Endothelial cell of umbilical vein (primary cell): ENCODE measurements around the gene PKP4. TPM values are rescaled to one million over a fixed set of nuclear protein-coding genes. Genes with fewer than 3 reads are reported as not detected.
"Not testable (repeated sequence)": the region's sequence is repeated elsewhere in the genome, so short reads cannot be mapped to it uniquely, and the experiment has no call there.

Experiments
- BruUV-seq: library from RNA; stranded (reverse); fragments of 400-500 nt; replicated peaks from 2 replicates; lab custom pipeline; 2021; lab: Mats Ljungman, UMichigan
- CTCF ChIA-PET: fragments of 300-600, 350-600 bp; sonication (Branson Sonifier 250); formaldehyde crosslinking; loops from one replicate; lab custom pipeline; 2021; ENCODE audit warnings: antibody characterized with exemption, inconsistent platforms; lab: Charles Lee
- POLR2A ChIA-PET: fragments of 300-600, 350-600 bp; sonication (Branson Sonifier 250); formaldehyde crosslinking; loops from one replicate; lab custom pipeline; 2021; ENCODE audit warnings: antibody characterized with exemption, inconsistent platforms; lab: Charles Lee
- DNase-seq: peaks from one replicate; pipeline ENCODE4 v3.0.0-alpha.2; 2011; ENCODE audit warnings: low read depth, low spot score
- FAIRE-seq: peaks from 2 replicates; lab custom pipeline; 2011; peaks lifted over from hg19 to GRCh38; lab: Jason Lieb, UNC
- H2AFZ ChIP-seq: 2 replicates; pipeline ENCODE4 v1.6.0; 2012; ENCODE audit warnings: low read depth, low read length, control low read depth, inconsistent platforms
- H3K27ac ChIP-seq: 2 replicates; pipeline ENCODE4 v1.5.1; 2011; ENCODE audit warnings: low read depth, mild to moderate bottlenecking, control low read depth, low read length, moderate library complexity; ENCODE audit not compliant: insufficient read depth
- H3K27me3 ChIP-seq, 2 experiments: 2 replicates each; pipeline versions ENCODE4 v1.6.0 to v1.6.1; 2011; ENCODE audit warnings: low read length in 2 of 2, mixed read lengths in 1 of 2; ENCODE audit not compliant: control insufficient read depth in 2 of 2, insufficient read depth in 2 of 2
- H3K36me3 ChIP-seq, 2 experiments: 2 replicates in 1 of 2; 3 replicates in 1 of 2; pipeline ENCODE4 v1.5.1; 2011; ENCODE audit warnings: low read length in 2 of 2, mild to moderate bottlenecking in 1 of 2, moderate library complexity in 1 of 2; ENCODE audit not compliant: control insufficient read depth in 2 of 2, insufficient read depth in 2 of 2; ENCODE audit errors: extremely low read depth in 1 of 2
- H3K4me1 ChIP-seq: 3 replicates; pipeline ENCODE4 v1.5.1; 2011; ENCODE audit warnings: mild to moderate bottlenecking, low read length; ENCODE audit not compliant: control insufficient read depth, insufficient read depth; ENCODE audit errors: extremely low read depth
- H3K4me2 ChIP-seq: 2 replicates; pipeline ENCODE4 v1.6.1; 2011; ENCODE audit warnings: low read length, control low read depth, mixed read lengths; ENCODE audit not compliant: insufficient read depth
- H3K4me3 ChIP-seq, 3 experiments: fragments of 200-600 bp in 1 of 3; sonication (generic), shearing (Covaris generic) in 1 of 3; replicated peaks in 1 of 3; 2 replicates each; pipeline ENCODE4 v1.5.1; 2011 to 2016; ENCODE audit warnings: control low read depth in 3 of 3, low read length in 3 of 3, mild to moderate bottlenecking in 2 of 3, inconsistent platforms in 1 of 3, low read depth in 1 of 3, moderate library complexity in 1 of 3; ENCODE audit not compliant: insufficient read depth in 1 of 3
- H3K79me2 ChIP-seq: 2 replicates; pipeline ENCODE4 v1.6.0; 2012; ENCODE audit warnings: low read length, inconsistent platforms; ENCODE audit not compliant: control insufficient read depth, insufficient read depth
- H3K9ac ChIP-seq: replicated peaks from 2 replicates; pipeline ENCODE3; 2011; ENCODE audit warnings: low read length, control low read depth; ENCODE audit not compliant: insufficient read depth; ENCODE audit errors: extremely low read depth
- H3K9me1 ChIP-seq: replicated peaks from 3 replicates; pipeline ENCODE4 v1.6.0; 2011; ENCODE audit warnings: mild to moderate bottlenecking, low read length; ENCODE audit not compliant: control insufficient read depth, insufficient read depth; ENCODE audit errors: extremely low read depth
- H3K9me3 ChIP-seq: replicated peaks from 2 replicates; pipeline ENCODE4 v1.5.1; 2012; ENCODE audit warnings: low read length, inconsistent platforms; ENCODE audit not compliant: control insufficient read depth, insufficient read depth
- H4K20me1 ChIP-seq: replicated peaks from 2 replicates; pipeline ENCODE3; 2011; ENCODE audit warnings: mild to moderate bottlenecking, low read length; ENCODE audit not compliant: control insufficient read depth, insufficient read depth; ENCODE audit errors: extremely low read depth
- EZH2 ChIP-seq: IDR thresholded peaks from 2 replicates; pipeline ENCODE4 v1.6.1; 2012; ENCODE audit warnings: borderline replicate concordance, low read depth, mild to moderate bottlenecking, moderate library complexity, low read length, inconsistent platforms; ENCODE audit not compliant: severe bottlenecking
- FOS ChIP-seq: IDR thresholded peaks from 2 replicates; pipeline ENCODE4 v1.6.1; 2011; ENCODE audit warnings: mild to moderate bottlenecking, low read length, moderate library complexity, borderline replicate concordance; ENCODE audit not compliant: insufficient read depth
- GATA2 ChIP-seq: IDR thresholded peaks from 2 replicates; pipeline ENCODE4 v1.7.0; 2011; ENCODE audit warnings: low read depth, mild to moderate bottlenecking, moderate library complexity, mixed read lengths, low read length; ENCODE audit not compliant: insufficient read length, insufficient read depth
- JUN ChIP-seq: IDR thresholded peaks from 2 replicates; pipeline ENCODE4 v1.6.1; 2011; ENCODE audit warnings: borderline replicate concordance, low read depth; ENCODE audit not compliant: insufficient read length, insufficient read depth
- MYC ChIP-seq: IDR thresholded peaks from one replicate; pipeline ENCODE4 v1.6.1; 2011; ENCODE audit warnings: mild to moderate bottlenecking, low read depth, low read length
- POLR2A ChIP-seq: IDR thresholded peaks from 2 replicates; pipeline ENCODE4 v1.6.1; 2012; ENCODE audit warnings: low read depth, mild to moderate bottlenecking, control low read depth, low read length
- POLR2AphosphoS5 ChIP-seq: IDR thresholded peaks from 2 replicates; pipeline ENCODE4 v1.6.1; 2012; ENCODE audit warnings: low read depth, mild to moderate bottlenecking, control low read depth, low read length, moderate library complexity; ENCODE audit not compliant: insufficient read depth
- dilution Hi-C: fragments of 300-500 bp; cut with MboI; formaldehyde crosslinking; loops from one replicate; pipeline ENCODE4 v1.15.0; 2019; ENCODE audit warnings: low sequenced_read_pairs; ENCODE audit not compliant: extremely low pct_ligation_motif_present
- intact Hi-C: fragments of 100-400 bp; cut with micrococcal nuclease; formaldehyde crosslinking; loops from one replicate; pipeline ENCODE4 v1.10.0; 2022
- polyA plus RNA-seq, 4 experiments: library from polyadenylated mRNA; depleted of rRNA in 3 of 4; stranded (reverse) in 3 of 4; unstranded in 1 of 4; fragments of >200 nt; gene quantifications; 2 replicates each; pipeline versions ENCODE4 v1.2.1 to v1.2.3, GENCODE V29; 2011 to 2012; ENCODE audit warnings: missing spikeins in 1 of 4
- total RNA-seq: library from RNA; stranded (reverse); gene quantifications from 2 replicates; pipeline ENCODE4 v1.2.3, GENCODE V29; 2021
- TF ChIP-seq, protein P1 (sequence below): IDR thresholded peaks from 2 replicates; pipeline ENCODE4 v1.6.1; 2011; ENCODE audit not compliant: insufficient read depth, insufficient read length
- TF ChIP-seq, protein P2 (sequence below), 2 donors: IDR thresholded peaks; 1 replicate in 1 of 2; 2 replicates in 1 of 2; pipeline ENCODE4 v1.5.1; 2011; ENCODE audit warnings: low read length in 2 of 2, mild to moderate bottlenecking in 2 of 2, moderate library complexity in 2 of 2, control low read depth in 1 of 2, inconsistent platforms in 1 of 2, low read depth in 1 of 2; ENCODE audit not compliant: insufficient read depth in 1 of 2; ENCODE audit errors: extremely low read depth in 1 of 2

PKP4 gene
- total and polyA plus RNA-seq, 2 donors (not counting 3 experiments of a cell fraction or from before 2014, with no cell fraction given): 35.4 to 68.5 TPM

DNA sequence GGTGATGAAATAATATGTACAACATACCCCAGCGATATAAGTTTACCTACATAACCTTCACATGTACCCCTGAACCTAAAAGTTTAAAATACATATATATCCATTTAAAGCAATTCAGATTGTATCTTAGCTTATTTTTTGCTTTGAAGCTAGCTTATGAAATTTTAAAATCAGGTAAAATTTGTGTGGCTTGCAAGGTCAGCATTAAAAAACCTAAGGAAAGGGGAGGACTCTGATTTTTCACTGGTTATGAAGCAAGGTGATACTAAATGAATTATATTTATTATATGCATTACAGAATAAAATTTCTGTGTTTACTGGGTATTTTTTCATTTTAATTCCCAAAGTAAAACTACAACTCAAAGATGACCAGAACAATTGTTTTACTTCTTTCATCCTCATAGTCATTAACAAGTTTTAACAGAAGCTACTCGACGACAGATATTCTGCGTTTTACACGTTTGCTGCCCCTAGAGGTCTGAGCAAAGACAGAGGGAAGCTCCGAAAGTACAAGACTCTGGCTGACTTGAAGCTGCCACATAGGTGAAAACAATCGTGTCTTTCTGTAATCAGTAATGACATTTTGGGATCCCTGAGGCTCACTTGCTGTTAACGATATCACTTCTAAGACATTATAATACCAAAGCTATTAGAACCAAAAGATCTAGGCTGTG, 17.1 kb downstream of the PKP4 start:
- TF ChIP-seq POLR2AphosphoS5: no peak
- TF ChIP-seq FOS: no peak
- no peak for TF ChIP-seq POLR2A
- TF ChIP-seq EZH2: no peak
- TF ChIP-seq, protein P1, sequence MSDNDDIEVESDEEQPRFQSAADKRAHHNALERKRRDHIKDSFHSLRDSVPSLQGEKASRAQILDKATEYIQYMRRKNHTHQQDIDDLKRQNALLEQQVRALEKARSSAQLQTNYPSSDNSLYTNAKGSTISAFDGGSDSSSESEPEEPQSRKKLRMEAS: no peak
- TF ChIP-seq GATA2: no peak
- no peak for TF ChIP-seq MYC
- TF ChIP-seq, protein P2, sequence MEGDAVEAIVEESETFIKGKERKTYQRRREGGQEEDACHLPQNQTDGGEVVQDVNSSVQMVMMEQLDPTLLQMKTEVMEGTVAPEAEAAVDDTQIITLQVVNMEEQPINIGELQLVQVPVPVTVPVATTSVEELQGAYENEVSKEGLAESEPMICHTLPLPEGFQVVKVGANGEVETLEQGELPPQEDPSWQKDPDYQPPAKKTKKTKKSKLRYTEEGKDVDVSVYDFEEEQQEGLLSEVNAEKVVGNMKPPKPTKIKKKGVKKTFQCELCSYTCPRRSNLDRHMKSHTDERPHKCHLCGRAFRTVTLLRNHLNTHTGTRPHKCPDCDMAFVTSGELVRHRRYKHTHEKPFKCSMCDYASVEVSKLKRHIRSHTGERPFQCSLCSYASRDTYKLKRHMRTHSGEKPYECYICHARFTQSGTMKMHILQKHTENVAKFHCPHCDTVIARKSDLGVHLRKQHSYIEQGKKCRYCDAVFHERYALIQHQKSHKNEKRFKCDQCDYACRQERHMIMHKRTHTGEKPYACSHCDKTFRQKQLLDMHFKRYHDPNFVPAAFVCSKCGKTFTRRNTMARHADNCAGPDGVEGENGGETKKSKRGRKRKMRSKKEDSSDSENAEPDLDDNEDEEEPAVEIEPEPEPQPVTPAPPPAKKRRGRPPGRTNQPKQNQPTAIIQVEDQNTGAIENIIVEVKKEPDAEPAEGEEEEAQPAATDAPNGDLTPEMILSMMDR (IDR thresholded peaks at IDR 0.05; ENCODE audit: extremely low read depth in 1 of 2, insufficient read depth in 1 of 2, low read depth in 1 of 2, low read length in 2 of 2): no peak
- no peak for TF ChIP-seq JUN
- Histone ChIP-seq H3K9ac (no peak overlapping the region), H3K9me1 (no peaks in the 10 kb centered on the region), H3K9me3 (no peaks in the 10 kb centered on the region), H3K79me2 (peaks cover 6% of the 10 kb centered on the region), H3K36me3 (peaks cover 0 to 2% of the 10 kb centered on the region in 2 experiments), H3K27ac (no peak overlapping the region), H3K27me3 (no peaks in the 10 kb centered on the region), H3K4me1 (peaks cover 9% of the 10 kb centered on the region), H3K4me3 (no peak overlapping the region), H3K4me2 (no peak overlapping the region), H2AFZ (no peak overlapping the region), H4K20me1 (no peaks in the 10 kb centered on the region)
- intact Hi-C loops: no loop called here
- dilution Hi-C loops: no loop called here
- ChIA-PET POLR2A (no interaction called here), CTCF (interaction anchor here (1.3 kb wide), 1 partner anchor 9 kb away, joined by 3 read pairs; no protein-coding TSS in a partner anchor)
- DNase-seq: no peak
- FAIRE-seq: no peak
- no TSS peak for BruUV-seq

DNA sequence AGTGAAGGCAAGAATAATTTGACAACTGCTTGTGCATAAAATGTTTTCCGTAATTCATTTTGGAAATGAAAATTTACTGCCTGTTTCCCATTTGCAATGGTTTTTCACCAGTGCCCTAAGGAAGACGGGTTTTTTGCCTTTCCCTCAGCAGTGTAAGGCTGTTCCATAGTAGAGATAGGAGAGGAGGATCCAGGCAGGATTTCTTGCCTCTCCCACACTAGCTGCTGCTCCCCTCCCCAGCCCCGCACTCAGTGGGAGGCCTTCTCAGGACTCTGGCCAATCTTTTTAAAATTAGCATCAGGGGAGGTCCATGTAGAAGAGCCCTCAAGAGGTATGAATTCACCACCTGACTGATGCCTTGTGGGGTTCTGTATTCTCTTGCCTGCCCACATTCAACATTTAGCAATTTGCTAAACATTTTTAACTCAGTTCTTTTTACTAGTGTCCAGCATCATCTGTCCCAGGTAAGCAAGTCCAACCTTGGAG, 17.8 kb downstream of the PKP4 start:
- H3K9ac ChIP-seq, FAIRE-seq, POLR2A ChIA-PET, intact Hi-C loops, H3K9me1 ChIP-seq, H2AFZ ChIP-seq, H3K27me3 ChIP-seq, BruUV-seq, H3K27ac ChIP-seq, H3K79me2 ChIP-seq, H3K4me1 ChIP-seq, H3K4me3 ChIP-seq, H3K4me2 ChIP-seq, H4K20me1 ChIP-seq, H3K9me3 ChIP-seq, DNase-seq, dilution Hi-C loops, H3K36me3 ChIP-seq: not testable (repeated sequence)
- CTCF ChIA-PET: interaction anchor here (1.3 kb wide), 1 partner anchor 9 kb away, joined by 3 read pairs; no protein-coding TSS in a partner anchor
